SJCRH30 (cell line): Measurements from ENCODE around the gene CBFA2T3. TPM values are rescaled to one million over a fixed set of nuclear protein-coding genes. Genes with fewer than 3 reads are reported as not detected.
A peak's percentile ranks its signal among the peaks of the same experiment; 100 is the strongest.
"Not testable (repeated sequence)": the region's sequence is repeated elsewhere in the genome, so short reads cannot be mapped to it uniquely, and the experiment has no call there.

Source experiments
- DNase-seq, 2 experiments: peaks; one replicate each; pipeline ENCODE4 v3.0.0-alpha.2; 2015 to 2020
- H3K27ac ChIP-seq: fragments of 250-450 bp; sonication (Bioruptor Pico); 2 replicates; pipeline ENCODE4 v1.5.1; 2020; ENCODE audit warnings: mild to moderate bottlenecking, moderate library complexity
- H3K27me3 ChIP-seq: fragments of 250-450 bp; sonication (Bioruptor Pico); 2 replicates; pipeline ENCODE4 v1.5.1; 2020; ENCODE audit warnings: mild to moderate bottlenecking, moderate library complexity
- H3K36me3 ChIP-seq: fragments of 250-450 bp; sonication (Bioruptor Pico); 2 replicates; pipeline ENCODE4 v1.5.1; 2020; ENCODE audit warnings: mild to moderate bottlenecking, moderate library complexity
- H3K4me1 ChIP-seq: fragments of 250-450 bp; sonication (Bioruptor Pico); 2 replicates; pipeline ENCODE4 v1.5.1; 2020; ENCODE audit warnings: mild to moderate bottlenecking, moderate library complexity
- H3K4me3 ChIP-seq: fragments of 250-450 bp; sonication (Bioruptor Pico); 2 replicates; pipeline ENCODE4 v1.5.1; 2020; ENCODE audit warnings: mild to moderate bottlenecking, moderate library complexity
- H3K9me3 ChIP-seq: fragments of 250-450 bp; sonication (Bioruptor Pico); replicated peaks from 2 replicates; pipeline ENCODE4 v1.5.1; 2020; ENCODE audit warnings: mild to moderate bottlenecking, moderate library complexity
- total RNA-seq: library from RNA; depleted of rRNA; stranded (reverse); fragments of >200 nt; shearing (Covaris generic); gene quantifications from 2 replicates; pipeline ENCODE4 v1.2.3, GENCODE V29; 2014

CBFA2T3 gene
- total RNA-seq, 1 experiment from 2014 or later: 3.5 TPM

- H3K4me3 ChIP-seq: no peak overlapping the region
- no peaks in the 10 kb centered on the region for H3K27me3 ChIP-seq
- DNase-seq: no peak
- no peak overlapping the region for H3K27ac ChIP-seq
- no peaks in the 10 kb centered on the region for H3K9me3 ChIP-seq
- H3K36me3 ChIP-seq: no peaks in the 10 kb centered on the region
- no peaks in the 10 kb centered on the region for H3K4me1 ChIP-seq
These were observed 29.2 kb upstream of the CBFA2T3 start for GRCh38 chr16:89006036-89006752.

DNA sequence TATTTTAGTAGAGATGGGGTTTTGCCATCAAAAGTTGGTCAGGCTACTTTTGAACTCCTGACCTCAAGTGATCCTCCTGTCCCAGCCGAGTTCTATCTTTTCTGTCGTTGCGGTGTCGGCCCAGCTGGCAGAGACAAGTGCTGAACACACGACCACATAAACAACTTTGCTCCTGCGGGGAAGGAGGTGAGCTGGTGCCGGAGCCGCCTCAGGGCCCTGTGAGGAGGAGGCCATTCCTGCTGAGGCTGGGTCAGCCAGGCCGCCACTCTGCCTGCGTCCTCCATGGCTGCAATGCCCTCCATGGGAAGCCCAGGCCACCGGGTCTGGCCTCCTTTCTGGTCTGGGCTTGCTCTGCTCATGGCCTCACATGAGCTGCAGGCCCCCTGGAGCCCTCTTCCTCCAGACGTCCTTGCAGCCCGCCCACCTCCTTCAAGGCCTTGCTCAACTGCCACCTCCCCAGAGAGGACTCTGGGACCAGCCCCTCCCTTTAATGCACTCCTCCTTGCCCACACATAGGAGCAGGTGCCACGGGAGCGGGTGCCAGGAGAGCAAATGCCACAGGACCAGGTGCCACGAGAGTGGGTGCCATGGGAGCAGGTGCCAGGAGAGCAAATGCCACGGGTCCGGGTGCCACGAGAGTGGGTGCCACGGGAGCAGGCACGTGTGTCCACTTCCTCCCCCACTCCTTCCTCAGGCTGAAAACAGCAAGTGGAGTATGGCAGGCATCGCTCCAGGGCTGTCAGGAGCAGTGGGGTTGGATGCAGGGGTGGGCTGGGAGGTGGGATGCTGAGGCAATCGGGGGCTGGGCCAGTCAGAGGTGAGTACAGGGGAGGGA is 28.4 kb upstream of the CBFA2T3 start:
- no peak overlapping the region for H3K4me3 ChIP-seq
- DNase-seq: no peak
- no peaks in the 10 kb centered on the region for H3K4me1 ChIP-seq
- no peaks in the 10 kb centered on the region for H3K9me3 ChIP-seq
- no peak overlapping the region for H3K27ac ChIP-seq
- H3K36me3 ChIP-seq: no peaks in the 10 kb centered on the region
- H3K27me3 ChIP-seq: no peaks in the 10 kb centered on the region

DNA sequence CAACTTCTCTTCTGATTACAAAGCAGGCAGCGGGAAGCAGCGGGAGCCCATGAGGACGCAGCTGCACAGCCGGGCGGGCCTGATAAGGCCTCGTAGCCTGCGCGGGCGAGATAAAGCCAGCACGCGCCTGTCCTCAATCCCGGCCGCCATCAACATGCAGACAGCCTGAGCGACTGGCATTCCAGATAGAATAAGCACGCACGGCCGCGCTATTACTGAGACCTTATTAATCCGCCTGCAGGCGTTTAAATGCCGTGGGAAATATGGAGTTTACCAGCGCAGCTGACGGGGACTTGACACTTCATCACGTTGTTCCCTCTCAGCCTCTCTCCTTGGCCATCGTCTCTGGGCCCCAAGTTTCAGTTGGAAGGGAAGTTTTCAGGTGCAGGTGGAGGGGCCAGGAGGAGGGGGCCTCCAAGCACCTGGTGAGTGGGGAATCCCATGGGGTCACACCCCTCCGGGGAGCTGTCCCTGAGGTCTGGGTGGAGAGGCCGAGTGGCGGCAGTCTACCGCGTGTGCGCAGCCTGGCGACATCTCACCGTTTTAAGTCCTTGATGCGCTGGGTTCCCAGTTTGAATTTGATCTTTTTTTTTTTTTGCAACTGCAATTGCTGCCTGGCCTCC is 27.3 kb upstream of the CBFA2T3 start:
- Histone ChIP-seq H3K27me3 (no peaks in the 10 kb centered on the region), H3K4me1 (no peaks in the 10 kb centered on the region), H3K4me3 (no peak overlapping the region), H3K27ac (no peak overlapping the region), H3K9me3 (no peaks in the 10 kb centered on the region), H3K36me3 (no peaks in the 10 kb centered on the region)
- peak; percentile 32 to 45 for DNase-seq

- Histone ChIP-seq H3K27me3 (no peaks in the 10 kb centered on the region), H3K27ac (no peak overlapping the region), H3K36me3 (no peaks in the 10 kb centered on the region), H3K4me3 (no peak overlapping the region), H3K4me1 (no peaks in the 10 kb centered on the region), H3K9me3 (no peaks in the 10 kb centered on the region; the same call in 1 of the 2 replicates)
- no peak for DNase-seq
These were observed 26.8 kb upstream of the CBFA2T3 start for GRCh38 chr16:89003831-89004208.

DNA sequence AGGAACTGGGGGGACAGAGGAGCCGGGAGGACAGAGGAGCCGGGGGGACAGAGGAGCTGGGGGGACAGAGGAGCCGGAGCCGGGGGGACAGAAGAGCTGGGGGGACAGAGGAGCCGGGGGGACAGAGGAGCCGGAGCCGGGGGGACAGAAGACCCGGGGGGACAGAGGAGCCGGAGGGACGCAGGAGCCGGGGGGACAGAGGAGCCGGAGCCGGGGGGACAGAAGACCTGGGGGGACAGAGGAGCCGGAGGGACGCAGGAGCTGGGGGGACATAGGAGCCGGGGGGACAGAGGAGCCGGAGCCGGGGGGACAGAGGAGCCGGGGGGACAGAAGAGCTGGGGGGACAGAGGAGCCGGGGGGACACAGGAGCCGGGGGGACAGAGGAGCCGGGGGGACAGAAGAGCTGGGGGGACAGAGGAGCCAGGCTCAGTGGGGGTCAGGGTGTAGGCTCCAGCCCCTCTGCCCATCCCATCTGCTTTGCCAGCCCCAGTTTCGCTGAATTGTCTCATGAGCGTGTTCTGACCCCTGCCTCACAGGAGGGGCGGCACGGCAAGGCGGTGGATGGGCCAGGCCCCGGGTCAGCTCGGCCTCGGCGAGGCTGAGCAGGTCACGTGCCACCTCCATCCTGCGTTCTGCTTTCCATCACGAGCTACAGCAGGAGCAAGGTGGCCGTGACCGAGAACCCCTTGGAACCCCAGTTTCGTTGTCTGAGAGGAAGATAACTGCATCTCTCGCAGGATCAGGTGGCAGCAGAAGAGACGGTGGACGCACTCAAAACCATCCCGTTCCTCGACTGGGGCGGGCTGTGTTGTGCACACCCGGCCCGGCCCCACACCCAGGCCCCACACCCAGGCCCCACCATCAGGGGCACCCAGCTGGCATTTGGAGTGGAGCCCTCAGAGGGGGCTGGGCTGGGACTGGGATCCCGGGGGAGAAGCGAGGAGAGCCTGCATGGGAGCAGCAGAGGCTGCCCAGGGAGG is 26.1 kb upstream of the CBFA2T3 start:
- Histone ChIP-seq H3K9me3 (no peaks in the 10 kb centered on the region; the same call in 1 of the 2 replicates), H3K4me1 (no peaks in the 10 kb centered on the region), H3K36me3 (no peaks in the 10 kb centered on the region), H3K4me3 (no peak overlapping the region), H3K27ac (no peak overlapping the region), H3K27me3 (no peaks in the 10 kb centered on the region)
- DNase-seq: no peak

- H3K4me3 ChIP-seq, H3K27me3 ChIP-seq, H3K36me3 ChIP-seq, DNase-seq, H3K27ac ChIP-seq, H3K9me3 ChIP-seq, H3K4me1 ChIP-seq: not testable (repeated sequence)
These were observed 25.1 kb upstream of the CBFA2T3 start for GRCh38 chr16:89002081-89002480.

DNA sequence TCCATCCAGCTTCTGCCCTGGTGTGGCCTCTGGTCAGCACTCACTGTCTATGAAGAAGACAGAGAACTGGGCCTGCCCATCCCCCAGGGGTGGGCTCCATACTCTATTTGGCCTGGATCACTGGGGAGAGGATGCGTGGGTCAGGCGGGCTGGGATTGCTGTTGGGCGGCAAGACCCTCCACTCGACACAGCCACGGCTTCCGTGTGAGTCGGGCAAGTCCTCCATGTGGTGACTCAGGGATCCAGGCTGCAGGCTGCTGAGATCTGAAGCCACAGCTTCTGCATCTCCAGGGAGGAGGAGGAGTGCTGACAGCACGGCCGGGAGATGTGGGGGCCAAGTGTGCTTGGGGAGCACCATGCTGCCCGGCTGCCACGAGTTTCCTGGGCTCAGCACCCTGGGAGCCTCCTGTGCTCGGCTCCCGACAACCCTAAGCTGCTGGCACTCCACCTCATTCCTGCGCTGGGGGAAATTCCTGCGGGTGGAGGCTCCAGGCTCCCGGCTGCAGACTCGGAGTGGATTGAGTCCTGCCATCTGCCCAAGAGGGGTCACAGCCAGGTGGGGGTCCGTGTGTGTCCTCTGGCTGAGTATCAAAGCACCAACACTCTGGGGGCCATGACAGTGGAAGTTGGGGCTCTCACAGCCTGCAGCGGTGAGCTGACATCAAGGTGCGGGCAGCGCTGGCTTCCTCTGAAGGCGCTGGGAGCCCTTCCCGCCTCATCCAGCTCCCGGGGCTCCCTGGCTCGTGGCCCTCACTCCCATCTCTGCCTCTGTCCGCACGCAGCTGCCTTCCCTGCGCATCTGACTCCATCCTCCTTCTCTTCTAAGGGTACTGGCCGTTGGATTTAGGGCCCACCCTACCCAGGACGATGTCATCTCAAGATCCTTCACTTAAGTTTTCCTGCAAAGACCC is 24.4 kb upstream of the CBFA2T3 start:
- H3K9me3 ChIP-seq: peaks cover 3% of the 10 kb centered on the region
- no peak overlapping the region for H3K4me3 ChIP-seq
- no peaks in the 10 kb centered on the region for H3K36me3 ChIP-seq
- no peaks in the 10 kb centered on the region for H3K27me3 ChIP-seq
- no peaks in the 10 kb centered on the region for H3K4me1 ChIP-seq
- H3K27ac ChIP-seq: no peak overlapping the region
- no peak for DNase-seq

DNA sequence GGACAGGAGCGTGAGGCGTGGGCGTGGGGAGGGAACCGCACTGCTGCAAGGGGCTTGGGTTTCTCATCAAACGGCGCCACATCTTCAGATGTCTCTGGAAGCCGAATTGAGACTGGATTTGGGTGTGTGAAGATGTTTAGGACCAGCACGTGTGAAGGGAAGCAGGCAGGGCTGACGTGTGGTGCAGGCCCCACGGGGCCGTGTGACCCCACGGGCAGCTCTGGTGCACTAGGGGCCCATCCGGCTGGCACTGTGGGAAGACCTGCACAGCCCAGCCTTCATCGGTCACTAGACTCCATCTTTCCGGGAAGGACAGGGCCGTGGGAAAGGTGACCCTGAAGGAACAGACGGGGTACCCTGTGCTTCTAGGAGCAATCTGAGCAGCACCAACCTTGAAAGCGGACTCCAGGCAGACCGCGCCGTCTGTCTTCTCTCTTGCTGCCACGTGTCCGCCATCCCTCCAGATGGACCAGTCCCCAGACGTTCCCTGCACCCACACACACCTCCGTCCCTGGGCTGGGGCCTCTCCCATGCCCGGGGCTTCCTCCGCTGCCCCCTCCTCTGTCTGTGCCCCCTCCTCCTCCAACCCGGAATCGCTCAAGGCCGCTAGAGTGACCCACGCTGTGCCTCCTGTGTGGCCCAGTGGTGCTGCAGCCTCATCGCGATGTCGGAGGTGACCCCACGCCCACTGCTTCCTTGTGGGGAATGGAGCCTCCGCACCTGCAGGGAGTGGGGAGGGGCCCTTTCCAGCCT is 23.4 kb upstream of the CBFA2T3 start:
- no peaks in the 10 kb centered on the region for H3K4me1 ChIP-seq
- no peak for DNase-seq
- peaks cover 3% of the 10 kb centered on the region for H3K9me3 ChIP-seq
- no peaks in the 10 kb centered on the region for H3K36me3 ChIP-seq
- no peak overlapping the region for H3K27ac ChIP-seq
- H3K27me3 ChIP-seq: no peaks in the 10 kb centered on the region
- H3K4me3 ChIP-seq: no peak overlapping the region

DNA sequence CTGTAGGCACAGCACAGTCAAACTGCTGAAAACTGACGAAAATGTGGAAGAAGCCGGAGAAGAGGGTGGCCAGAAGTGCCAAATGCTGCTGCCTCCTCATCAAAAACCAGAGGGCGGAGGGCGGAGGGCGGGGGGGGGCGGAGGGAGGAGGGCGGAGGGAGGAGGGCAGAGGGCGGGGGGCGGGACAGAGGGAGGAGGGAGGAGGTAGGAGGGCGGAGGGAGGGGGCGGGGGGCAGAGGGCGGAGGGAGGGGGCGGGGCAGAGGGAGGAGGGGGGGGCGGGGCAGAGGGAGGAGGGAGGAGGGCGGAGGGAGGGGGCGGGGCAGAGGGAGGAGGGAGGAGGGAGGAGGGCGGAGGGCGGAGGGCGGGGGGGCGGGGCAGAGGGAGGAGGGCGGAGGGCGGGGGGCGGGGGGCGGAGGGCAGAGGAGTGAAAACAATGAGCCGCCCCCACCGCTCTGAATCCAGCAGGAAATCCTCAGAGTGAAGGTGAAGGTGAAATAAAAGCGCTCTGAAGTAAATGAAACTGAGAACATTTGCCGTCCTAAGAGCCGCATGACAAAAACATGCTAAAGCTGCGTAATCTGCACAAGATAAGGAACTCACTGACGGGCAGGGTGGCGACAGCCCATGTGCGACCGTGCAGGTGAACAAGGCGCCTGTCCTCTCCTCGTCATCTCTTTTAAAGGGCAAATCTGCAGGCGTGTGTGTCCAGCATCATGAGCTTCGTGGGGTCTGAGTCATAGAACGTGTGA is 22.6 kb upstream of the CBFA2T3 start:
- Histone ChIP-seq H3K4me3 (no peak overlapping the region), H3K9me3 (peaks cover 3% of the 10 kb centered on the region), H3K4me1 (no peaks in the 10 kb centered on the region), H3K27ac (no peak overlapping the region), H3K27me3 (no peaks in the 10 kb centered on the region), H3K36me3 (no peaks in the 10 kb centered on the region)
- no peak for DNase-seq

DNA sequence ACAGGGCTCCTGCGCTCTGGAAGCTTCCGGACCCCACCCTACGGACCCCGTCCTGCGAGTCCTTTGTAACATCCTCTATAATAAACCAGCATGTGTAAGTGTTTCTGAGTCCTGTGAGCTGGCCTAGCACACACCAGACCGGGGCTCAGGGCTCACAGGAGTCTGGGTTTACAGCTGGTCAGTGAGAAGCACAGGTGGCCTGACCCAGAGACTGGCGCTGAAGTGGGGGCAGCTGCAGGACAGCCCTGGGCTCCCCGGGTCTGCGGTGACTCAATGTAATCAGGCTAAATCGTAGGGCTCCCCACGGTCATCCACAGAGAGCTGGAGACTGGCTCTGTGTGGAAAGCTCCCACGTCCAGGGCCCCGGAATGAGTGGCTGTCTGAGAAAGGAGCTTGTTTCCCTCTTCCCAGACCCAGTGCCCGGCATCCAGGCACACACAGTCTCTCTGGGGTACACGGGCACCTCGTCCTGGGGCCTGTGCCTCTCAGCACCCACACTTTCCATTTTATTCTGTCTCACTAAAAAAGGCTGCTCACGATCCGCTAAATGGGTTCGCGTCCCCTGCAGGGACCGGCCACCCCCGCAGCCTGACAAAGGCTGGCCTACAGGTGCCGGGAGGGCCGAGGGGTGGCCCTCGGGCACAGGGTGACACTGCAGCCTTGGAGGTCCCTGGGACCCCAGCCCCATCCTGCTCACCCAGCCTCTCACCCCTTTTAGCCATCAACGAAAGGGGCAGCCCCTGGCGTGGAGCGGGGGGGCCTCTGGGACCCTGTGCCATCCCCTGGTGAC is 18.9 kb upstream of the CBFA2T3 start:
- no peak overlapping the region for H3K27ac ChIP-seq

DNA sequence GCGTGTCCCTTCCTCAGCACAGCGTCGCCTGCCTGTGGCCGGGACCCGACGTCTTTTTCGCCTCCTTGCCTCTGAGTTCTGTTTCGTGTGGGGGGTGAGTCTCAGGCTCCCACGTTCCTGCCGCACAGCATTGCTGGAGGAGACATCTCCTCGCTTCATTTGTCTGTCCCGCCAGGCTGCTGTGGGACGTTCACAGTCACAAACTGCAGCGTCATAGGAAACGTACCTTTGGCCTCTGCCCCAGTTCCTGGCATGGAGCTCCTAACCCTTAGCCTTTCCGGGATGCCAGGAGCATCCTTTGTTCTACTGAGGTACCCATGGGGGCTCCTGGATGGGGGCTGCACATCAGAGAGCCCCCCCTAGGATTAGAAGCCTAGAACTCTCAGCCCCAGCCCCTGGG is 18.2 kb upstream of the CBFA2T3 start:
- H3K27me3 ChIP-seq: no peaks in the 10 kb centered on the region
- DNase-seq: no peak
- peaks cover 3% of the 10 kb centered on the region for H3K9me3 ChIP-seq
- H3K4me1 ChIP-seq: peaks cover 15% of the 10 kb centered on the region
- H3K4me3 ChIP-seq: no peak overlapping the region
- H3K27ac ChIP-seq: no peak overlapping the region
- H3K36me3 ChIP-seq: no peaks in the 10 kb centered on the region

More for the DNA sequence above, 18.9 kb upstream of the CBFA2T3 start:
- H3K36me3 ChIP-seq: no peaks in the 10 kb centered on the region
- H3K4me1 ChIP-seq: peaks cover 15% of the 10 kb centered on the region
- H3K27me3 ChIP-seq: no peaks in the 10 kb centered on the region
- peaks cover 3% of the 10 kb centered on the region for H3K9me3 ChIP-seq
- no peak overlapping the region for H3K4me3 ChIP-seq
- peak in 1 of 2 experiments; percentile 33 for DNase-seq

- no peaks in the 10 kb centered on the region for H3K36me3 ChIP-seq
- DNase-seq: no peak
- H3K4me3 ChIP-seq: no peak overlapping the region
- H3K27me3 ChIP-seq: no peaks in the 10 kb centered on the region
- H3K4me1 ChIP-seq: peaks cover 15% of the 10 kb centered on the region
- H3K27ac ChIP-seq: no peak overlapping the region
- H3K9me3 ChIP-seq: peaks cover 3% of the 10 kb centered on the region
These were observed 17.7 kb upstream of the CBFA2T3 start for GRCh38 chr16:88994695-88995094.
